ENCODE data around the gene FBXW7.

GRCh38 chr4:152528060-152528459 lies 7.8 kb downstream of the FBXW7 start:
- TF ChIP-seq CTCF (conservative IDR thresholded peaks at IDR 0.05 in 1 of 2, IDR thresholded peaks at IDR 0.05 in 1 of 2; ENCODE audit: extremely low read depth in 1 of 2, insufficient read depth in 1 of 2, low read depth in 1 of 2, low read length in 2 of 2) (no peak), EZH2 (IDR thresholded peaks at IDR 0.05; ENCODE audit: borderline replicate concordance, low read length) (no peak)
